Ovary (tissue), 9 donors: ENCODE measurements around the gene DUSP23. TPM values are rescaled to one million over a fixed set of nuclear protein-coding genes. Genes with fewer than 3 reads are reported as not detected.

Experiments used
- DNase-seq, 5 donors: peaks; one replicate each; pipeline ENCODE4 v3.0.0-alpha.2; 2019 to 2020
- H3K27ac ChIP-seq, 2 donors: fragments of 200-600 bp; one replicate each; pipeline versions ENCODE4 v1.5.1 to v1.8.0; 2019 to 2022
- H3K27me3 ChIP-seq: fragments of 200-600 bp; one replicate; pipeline ENCODE4 v1.8.0; 2022
- H3K36me3 ChIP-seq: fragments of 200-600 bp; sonication (generic); one replicate; pipeline ENCODE4 v1.5.1; 2019
- H3K4me1 ChIP-seq: one replicate; pipeline ENCODE4 v1.8.1; 2013; ENCODE audit warnings: mild to moderate bottlenecking, moderate library complexity; ENCODE audit not compliant: insufficient read depth
- H3K4me3 ChIP-seq: fragments of 200-600 bp; sonication (generic); one replicate; pipeline ENCODE4 v1.5.1; 2017
- H3K9me3 ChIP-seq, 2 donors: fragments of 200-600 bp in 1 of 2; sonication (generic) in 1 of 2; one replicate each; pipeline versions ENCODE4 v1.5.1 to v1.8.1; 2013 to 2019; ENCODE audit warnings: mild to moderate bottlenecking in 1 of 2, moderate library complexity in 1 of 2
- CTCF ChIP-seq, 3 donors: fragments of 450-650 bp in 2 of 3; fragments of 200-600 bp in 1 of 3; IDR thresholded peaks; one replicate each; pipeline versions ENCODE4 v1.5.1 to v1.8.0; 2016 to 2022; ENCODE audit warnings: antibody characterized with exemption in 3 of 3, mild to moderate bottlenecking in 1 of 3
- EP300 ChIP-seq: sonication (generic); formaldehyde crosslinking; IDR thresholded peaks from one replicate; pipeline ENCODE4 v1.6.1; 2017; ENCODE audit warnings: antibody characterized with exemption
- POLR2A ChIP-seq: fragments of 450-650 bp; IDR thresholded peaks from one replicate; pipeline ENCODE4 v1.6.1; 2017; ENCODE audit warnings: antibody characterized with exemption, mild to moderate bottlenecking, moderate library complexity
- WGBS, 3 donors: extraction: QIAGEN DNeasy Blood & Tissue Kit in 1 of 3; methylation state at CpG; one replicate each; pipeline versions ENCODE4 v1.1.5 to v1.1.7; 2013 to 2017; 5-methylcytosine and 5-hydroxymethylcytosine counted together
- intact Hi-C, 4 donors: fragments of 100-400 bp; cut with DNase I; formaldehyde crosslinking; loops; one replicate each; pipeline versions ENCODE4 v1.11.0 to v1.15.1; 2022 to 2023
- polyA plus RNA-seq, 2 donors: library from polyadenylated mRNA; stranded (reverse); fragments of 200-250 nt in 1 of 2; fragments of 350-450 nt in 1 of 2; fragmentation: Illumina TruSeq in 1 of 2; extraction: RNeasy Lipid Tissue Mini Kit (QIAGEN cat#74804) in 1 of 2; gene quantifications; one replicate each; pipeline ENCODE4 v1.2.3, GENCODE V29; 2013 to 2014
- total RNA-seq, 7 donors: library from RNA; depleted of rRNA in 2 of 7; stranded (reverse); fragments of >200 nt in 2 of 7; fragmentation: NEBNext Ultra II Directional in 3 of 7; extraction: Animal tissue kit (Norgen Biotek cat#: 25700) in 3 of 7; gene quantifications; one replicate each; pipeline versions ENCODE4 v1.1.0 to v1.2.4, GENCODE V29; 2016 to 2023
- donor health status: DM: no; HTN: no; CAD: no; lungs with moderate emphysema.
- donor health status: DM: no; HTN: no; CAD: no.
- donor health status: Bipolar disorder and iron deficiency.
- donor health status: DM: yes; HTN: yes; CAD: no.
- donor health status: DM: no; HTN: no; CAD: no.
- donor health status: DM: yes; HTN: yes; CAD: no.

The DUSP23 gene
- total and polyA plus RNA-seq, 9 donors, result 26.9 to 115 (median 37.5) TPM

DNA sequence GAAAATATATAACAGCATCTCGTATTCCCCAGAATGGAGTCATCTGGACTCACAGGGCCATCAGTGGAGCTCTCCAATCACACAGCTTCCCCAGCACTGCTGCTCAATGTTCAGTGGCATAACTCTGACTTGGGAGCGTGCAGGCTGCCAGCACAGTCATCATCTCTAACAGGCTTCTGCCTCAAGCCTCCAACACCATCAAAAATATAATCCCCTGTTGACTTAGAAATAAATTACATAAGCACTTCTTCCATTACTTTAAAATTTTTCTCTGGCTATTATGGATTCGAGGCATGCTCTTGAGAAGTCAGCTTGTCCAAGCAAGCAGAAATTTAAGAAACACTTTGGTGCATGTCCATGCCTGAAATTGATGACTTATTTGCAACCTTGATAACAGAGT lies 6.2 kb downstream of the DUSP23 start:
- no peak overlapping the region for H3K4me3 ChIP-seq
- H3K36me3 ChIP-seq, result no peaks in the 10 kb centered on the region
- H3K4me1 ChIP-seq, result no peaks in the 10 kb centered on the region
- no peaks in the 10 kb centered on the region for H3K27me3 ChIP-seq
- TF ChIP-seq CTCF (IDR thresholded peaks at IDR 0.05) (no peak), EP300 (no peak), POLR2A (no peak)
- WGBS, 3 donors, result 40 to 47% (median 45%) methylated on average over 3 of the region's 3 CpGs
- H3K27ac ChIP-seq, result no peak overlapping the region
- DNase-seq, result no peak
- H3K9me3 ChIP-seq, result no peaks in the 10 kb centered on the region
- intact Hi-C loops, result no loop called here

GRCh38 chr1:159790237-159790917 lies 9.6 kb downstream of the DUSP23 start:
- WGBS, 3 donors, result 12 to 19% (median 14%) methylated on average over 2 of the region's 2 CpGs

DNA sequence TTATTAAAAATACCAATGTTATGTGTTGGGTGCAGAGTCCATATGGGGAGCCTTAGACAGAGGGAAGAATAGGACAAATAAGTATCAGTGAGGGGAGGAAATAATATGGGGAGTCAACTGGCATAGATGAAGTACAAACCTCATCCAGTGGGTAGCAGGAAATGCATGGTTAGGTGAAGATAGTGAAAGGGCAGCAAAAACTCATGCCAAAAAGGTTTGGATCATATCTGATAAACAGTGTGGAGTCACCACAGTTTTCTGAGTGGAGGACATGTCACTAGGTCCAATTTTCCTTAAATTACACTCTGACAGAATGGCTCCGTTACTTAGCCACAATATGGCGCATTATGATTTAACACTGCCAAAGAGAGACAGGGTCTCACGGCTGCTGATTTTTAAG lies 10.3 kb downstream of the DUSP23 start:
- H3K4me3 ChIP-seq, result no peak overlapping the region
- H3K4me1 ChIP-seq, result no peaks in the 10 kb centered on the region
- DNase-seq, result no peak
- H3K36me3 ChIP-seq, result no peaks in the 10 kb centered on the region
- 44 to 61% (median 46%) methylated on average over 3 of the region's 3 CpGs for WGBS, 3 donors
- TF ChIP-seq POLR2A (no peak), EP300 (no peak), CTCF (IDR thresholded peaks at IDR 0.05) (no peak)
- no peaks in the 10 kb centered on the region for H3K9me3 ChIP-seq
- H3K27me3 ChIP-seq, result no peaks in the 10 kb centered on the region
- intact Hi-C loops, result loop anchor here in 1 of 4 donors (1.0 kb wide), 1 partner anchor 247 kb away; no protein-coding TSS in a partner anchor
- no peak overlapping the region for H3K27ac ChIP-seq

More at GRCh38 chr1:159790237-159790917, 9.6 kb downstream of the DUSP23 start:
- no peaks in the 10 kb centered on the region for H3K27me3 ChIP-seq
- intact Hi-C loops, result no loop called here
- H3K4me1 ChIP-seq, result no peaks in the 10 kb centered on the region
- TF ChIP-seq POLR2A (no peak), EP300 (no peak), CTCF (IDR thresholded peaks at IDR 0.05) (no peak)
- no peak overlapping the region for H3K4me3 ChIP-seq
- H3K27ac ChIP-seq, result no peak overlapping the region
- no peak for DNase-seq
- H3K36me3 ChIP-seq, result no peaks in the 10 kb centered on the region
- H3K9me3 ChIP-seq, result no peaks in the 10 kb centered on the region

- intact Hi-C loops, result loop anchor here in 1 of 4 donors (1.0 kb wide), 1 partner anchor 247 kb away; no protein-coding TSS in a partner anchor
- TF ChIP-seq POLR2A (no peak), CTCF (IDR thresholded peaks at IDR 0.05) (no peak), EP300 (no peak)
- Histone ChIP-seq H3K27ac (no peak overlapping the region), H3K4me1 (no peaks in the 10 kb centered on the region), H3K27me3 (no peaks in the 10 kb centered on the region), H3K4me3 (no peak overlapping the region), H3K9me3 (no peaks in the 10 kb centered on the region), H3K36me3 (no peaks in the 10 kb centered on the region)
- WGBS, 3 donors, result 17 to 20% (median 18%) methylated on average over 3 of the region's 3 CpGs
- DNase-seq, result no peak
Observed at GRCh38 chr1:159791461-159791860, 10.7 kb downstream of the DUSP23 start.
